ENCODE results near the gene GRPR.
"Not testable (repeated sequence)": the region's sequence is repeated elsewhere in the genome, so short reads cannot be mapped to it uniquely, and the experiment has no call there.

The GRPR gene

GRCh38 chrX:16142246-16142558 is 18.8 kb downstream of the GRPR start:
- TF ChIP-seq, protein P1, sequence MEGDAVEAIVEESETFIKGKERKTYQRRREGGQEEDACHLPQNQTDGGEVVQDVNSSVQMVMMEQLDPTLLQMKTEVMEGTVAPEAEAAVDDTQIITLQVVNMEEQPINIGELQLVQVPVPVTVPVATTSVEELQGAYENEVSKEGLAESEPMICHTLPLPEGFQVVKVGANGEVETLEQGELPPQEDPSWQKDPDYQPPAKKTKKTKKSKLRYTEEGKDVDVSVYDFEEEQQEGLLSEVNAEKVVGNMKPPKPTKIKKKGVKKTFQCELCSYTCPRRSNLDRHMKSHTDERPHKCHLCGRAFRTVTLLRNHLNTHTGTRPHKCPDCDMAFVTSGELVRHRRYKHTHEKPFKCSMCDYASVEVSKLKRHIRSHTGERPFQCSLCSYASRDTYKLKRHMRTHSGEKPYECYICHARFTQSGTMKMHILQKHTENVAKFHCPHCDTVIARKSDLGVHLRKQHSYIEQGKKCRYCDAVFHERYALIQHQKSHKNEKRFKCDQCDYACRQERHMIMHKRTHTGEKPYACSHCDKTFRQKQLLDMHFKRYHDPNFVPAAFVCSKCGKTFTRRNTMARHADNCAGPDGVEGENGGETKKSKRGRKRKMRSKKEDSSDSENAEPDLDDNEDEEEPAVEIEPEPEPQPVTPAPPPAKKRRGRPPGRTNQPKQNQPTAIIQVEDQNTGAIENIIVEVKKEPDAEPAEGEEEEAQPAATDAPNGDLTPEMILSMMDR (conservative IDR thresholded peaks at IDR 0.05; ENCODE audit: low read length), result no peak
- H3K4me3 ChIP-seq (ENCODE audit: low read length), result no peak overlapping the region
- DNase-seq (ENCODE audit: low read depth), result no peak

GRCh38 chrX:16143968-16144367 is 20.6 kb downstream of the GRPR start:
- DNase-seq (ENCODE audit: low read depth), result no peak

DNA sequence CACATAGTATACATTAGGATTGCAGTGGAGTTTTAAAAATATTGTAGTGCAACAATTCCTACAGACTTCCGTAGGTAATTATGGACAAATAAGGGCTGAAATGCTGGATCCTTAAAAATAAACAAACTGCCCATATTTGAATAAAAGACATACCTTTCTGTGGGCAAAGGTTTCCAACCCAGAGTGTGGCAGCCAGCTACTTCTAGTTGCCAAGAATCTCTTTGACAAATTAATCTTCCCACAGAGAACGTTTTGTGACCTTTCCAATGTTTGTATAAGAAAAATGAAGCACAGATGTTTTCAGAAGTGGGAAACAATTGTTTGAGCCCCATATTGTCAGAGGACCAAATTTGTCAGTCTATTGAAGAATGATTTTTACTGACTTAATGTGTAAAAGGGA is 21.1 kb downstream of the GRPR start:
- DNase-seq (ENCODE audit: low read depth), result peak; percentile 13
- no peak overlapping the region for H3K4me3 ChIP-seq (ENCODE audit: low read length)
- TF ChIP-seq, protein P1 (conservative IDR thresholded peaks at IDR 0.05; ENCODE audit: low read length), result no peak

More at GRCh38 chrX:16143968-16144367, 20.6 kb downstream of the GRPR start:
- no peak overlapping the region for H3K4me3 ChIP-seq (ENCODE audit: low read length)
- TF ChIP-seq, protein P1 (conservative IDR thresholded peaks at IDR 0.05; ENCODE audit: low read length), result no peak

- not testable (repeated sequence) for H3K4me3 ChIP-seq (ENCODE audit: low read length); DNase-seq (ENCODE audit: low read depth)
Measured at GRCh38 chrX:16145093-16145492, 21.7 kb downstream of the GRPR start.

- TF ChIP-seq, protein P1 (conservative IDR thresholded peaks at IDR 0.05; ENCODE audit: low read length), result no peak
- DNase-seq (ENCODE audit: low read depth), result no peak
- H3K4me3 ChIP-seq (ENCODE audit: low read length), result no peak overlapping the region
Measured at GRCh38 chrX:16145656-16146055, 22.3 kb downstream of the GRPR start.

GRCh38 chrX:16148896-16149295 is 25.5 kb downstream of the GRPR start:
- no peak overlapping the region for H3K4me3 ChIP-seq (ENCODE audit: low read length)
- TF ChIP-seq, protein P1 (conservative IDR thresholded peaks at IDR 0.05; ENCODE audit: low read length), result no peak
- DNase-seq (ENCODE audit: low read depth), result no peak

- H3K4me3 ChIP-seq (ENCODE audit: low read length), result no peak overlapping the region
- DNase-seq (ENCODE audit: low read depth), result no peak
Measured at GRCh38 chrX:16155581-16156096, 32.3 kb downstream of the GRPR start.

More at GRCh38 chrX:16155581-16156096, 32.3 kb downstream of the GRPR start:
- TF ChIP-seq, protein P1 (conservative IDR thresholded peaks at IDR 0.05; ENCODE audit: low read length), result no peak
